HG02763 (cell line): ENCODE data around the gene G6PC2.
A peak's percentile ranks its signal among the peaks of the same experiment; 100 is the strongest.
"Not testable (repeated sequence)": the region's sequence is repeated elsewhere in the genome, so short reads cannot be mapped to it uniquely, and the experiment has no call there.

Source experiments
- ATAC-seq: cut with Tn5 transposase; IDR thresholded peaks from one replicate; pipeline ENCODE4 v1.9.1; 2021; ENCODE audit warnings: mild to moderate bottlenecking, moderate library complexity; ENCODE audit not compliant: unreplicated experiment

Gene G6PC2, protein sequence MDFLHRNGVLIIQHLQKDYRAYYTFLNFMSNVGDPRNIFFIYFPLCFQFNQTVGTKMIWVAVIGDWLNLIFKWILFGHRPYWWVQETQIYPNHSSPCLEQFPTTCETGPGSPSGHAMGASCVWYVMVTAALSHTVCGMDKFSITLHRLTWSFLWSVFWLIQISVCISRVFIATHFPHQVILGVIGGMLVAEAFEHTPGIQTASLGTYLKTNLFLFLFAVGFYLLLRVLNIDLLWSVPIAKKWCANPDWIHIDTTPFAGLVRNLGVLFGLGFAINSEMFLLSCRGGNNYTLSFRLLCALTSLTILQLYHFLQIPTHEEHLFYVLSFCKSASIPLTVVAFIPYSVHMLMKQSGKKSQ

DNA sequence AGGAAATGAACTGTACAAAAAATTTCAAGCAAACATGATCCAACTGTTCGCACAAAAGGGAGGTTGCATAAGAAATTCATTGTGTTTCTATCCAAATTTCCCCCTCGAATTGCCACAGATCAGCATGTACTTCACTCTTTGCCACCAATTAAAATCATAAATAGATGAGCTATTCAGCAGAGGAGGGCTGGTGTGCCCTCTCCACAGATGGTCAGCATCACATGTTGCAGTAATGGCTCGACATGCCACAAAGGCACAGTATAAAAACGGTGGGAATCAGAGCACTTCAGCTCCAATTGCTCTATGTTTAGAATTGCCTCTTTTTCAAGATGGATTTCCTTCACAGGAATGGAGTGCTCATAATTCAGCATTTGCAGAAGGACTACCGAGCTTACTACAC is at the start of gene G6PC2:
TSS of gene G6PC2 (plus strand) at position 289 of the 400 bp plus-strand sequence. CDS start at position 330, 41 bp downstream.
- ATAC-seq: no peak

DNA sequence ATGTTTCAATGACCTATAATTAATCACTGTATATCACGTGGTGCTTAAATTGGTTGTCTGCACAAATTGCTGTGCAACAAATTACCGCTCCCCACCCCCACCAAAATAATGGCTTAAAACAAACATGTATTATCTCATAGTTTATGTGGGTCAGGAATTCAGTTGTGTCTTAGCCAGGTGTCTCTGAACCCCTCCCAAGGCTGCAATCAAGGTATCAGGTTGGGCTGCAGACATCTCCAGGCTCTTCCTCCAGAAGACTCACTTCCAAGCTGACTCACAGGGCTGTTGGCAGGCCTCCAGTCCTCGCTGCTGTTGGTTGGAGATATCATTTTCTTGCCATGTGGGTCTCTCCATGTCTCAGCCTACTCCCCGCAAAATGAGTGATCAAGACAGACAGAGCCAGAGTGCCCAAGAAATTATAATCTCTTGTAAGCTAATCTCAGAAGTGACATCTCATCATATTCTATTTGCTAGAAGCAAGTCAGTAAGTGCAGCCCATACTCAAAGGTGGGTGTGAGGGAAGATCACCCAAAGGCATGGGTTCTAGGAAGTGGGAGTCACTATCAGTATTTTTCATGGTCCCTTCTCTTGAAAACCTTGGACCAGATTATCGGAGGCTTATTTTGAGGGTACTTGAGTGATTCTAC is 49.3 kb upstream of the G6PC2 start:
- no peak for ATAC-seq

DNA sequence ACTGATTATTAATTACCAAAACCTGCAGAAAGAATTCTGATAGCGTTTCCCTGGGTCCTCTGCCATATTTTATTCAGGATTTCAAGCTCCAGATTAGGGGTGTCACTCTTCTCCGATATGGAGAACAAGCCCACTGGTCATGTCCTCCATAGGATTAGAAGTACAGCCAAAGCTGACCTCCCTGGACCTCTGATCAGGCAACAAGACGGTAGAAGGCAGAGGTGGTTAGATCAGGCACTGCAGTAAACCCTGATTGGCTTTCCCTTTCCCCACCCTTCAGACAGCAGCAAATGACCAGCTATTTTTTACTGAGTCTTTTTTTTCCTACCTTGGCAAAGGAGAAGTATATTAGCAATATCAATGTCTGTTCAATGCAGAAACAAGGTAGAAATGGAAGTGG is 48.6 kb upstream of the G6PC2 start:
- no peak for ATAC-seq

DNA sequence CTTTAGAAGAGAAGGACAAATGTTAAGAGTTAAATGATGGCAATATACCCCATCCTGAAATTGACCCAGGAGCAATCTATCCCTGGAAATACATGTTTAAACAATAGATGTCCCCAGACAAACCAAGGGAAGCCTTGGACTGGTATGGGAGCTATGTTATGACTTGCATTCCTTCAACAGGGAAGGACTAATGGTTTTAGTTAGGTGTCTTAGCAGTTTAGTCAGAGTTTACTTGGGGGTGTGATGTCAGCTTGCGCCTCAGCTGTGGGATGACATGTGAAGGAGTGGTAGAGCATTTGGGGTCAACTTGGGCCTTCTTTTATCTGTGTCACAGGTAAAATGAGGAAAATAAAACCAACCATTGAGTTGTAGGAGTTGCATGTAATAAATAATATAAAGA is 47.6 kb upstream of the G6PC2 start:
- no peak for ATAC-seq

DNA sequence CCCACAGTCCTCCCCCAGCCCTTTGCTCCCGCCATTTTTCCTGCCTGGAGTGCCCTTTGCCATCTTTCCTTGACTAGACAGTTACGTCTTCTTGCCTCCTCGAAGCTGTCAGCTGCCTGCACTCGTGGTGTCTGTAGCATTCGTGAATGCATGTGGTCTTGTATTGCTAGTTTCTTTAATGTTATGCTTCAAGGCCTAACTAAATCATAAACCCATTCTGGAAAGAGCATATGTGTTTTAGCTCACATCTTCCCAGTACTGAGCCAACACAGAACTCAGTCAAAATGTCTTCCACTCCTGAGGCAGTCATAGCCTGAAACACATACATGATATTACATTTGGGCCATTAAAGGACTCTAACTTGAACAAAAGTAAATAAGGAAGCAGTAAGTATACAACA is 46.4 kb upstream of the G6PC2 start:
- no peak for ATAC-seq

DNA sequence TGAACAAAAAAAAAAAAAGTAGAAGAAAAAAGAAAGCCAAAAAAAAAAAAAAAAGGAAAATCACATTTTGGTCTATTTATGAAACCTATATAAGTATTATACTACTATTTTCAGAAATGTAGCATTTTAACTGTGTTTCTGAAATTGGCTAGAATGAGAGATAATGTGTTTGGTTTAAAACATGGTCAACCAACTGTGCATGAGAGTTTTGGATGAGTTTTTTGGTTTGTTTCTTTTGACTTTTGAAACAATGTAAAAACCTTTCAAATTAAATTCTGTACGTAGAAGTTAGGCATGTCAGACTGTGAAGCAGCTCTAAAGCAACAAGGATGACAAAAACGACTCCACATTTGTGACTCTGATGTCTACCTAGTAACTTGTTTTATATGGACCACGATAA is 45.5 kb upstream of the G6PC2 start:
- ATAC-seq: no peak

DNA sequence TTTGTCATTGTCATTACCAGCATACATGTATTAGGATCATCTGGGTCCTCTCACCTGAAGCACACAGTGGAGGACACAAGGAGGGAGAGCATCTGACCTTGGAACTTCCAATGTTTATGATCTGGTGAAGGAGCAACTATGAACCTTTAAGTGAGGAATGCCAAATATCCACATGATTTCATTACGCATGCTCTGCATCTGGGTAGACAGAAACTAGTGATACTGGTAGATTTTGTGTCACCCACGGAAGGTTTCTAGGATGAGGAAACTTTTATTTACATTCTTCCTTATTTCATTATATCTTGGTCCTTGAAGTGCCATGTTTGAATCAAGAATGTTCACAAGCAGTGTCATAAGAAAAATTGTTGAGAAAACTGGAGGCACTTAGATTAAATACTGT is 42.9 kb upstream of the G6PC2 start:
- ATAC-seq: no peak

DNA sequence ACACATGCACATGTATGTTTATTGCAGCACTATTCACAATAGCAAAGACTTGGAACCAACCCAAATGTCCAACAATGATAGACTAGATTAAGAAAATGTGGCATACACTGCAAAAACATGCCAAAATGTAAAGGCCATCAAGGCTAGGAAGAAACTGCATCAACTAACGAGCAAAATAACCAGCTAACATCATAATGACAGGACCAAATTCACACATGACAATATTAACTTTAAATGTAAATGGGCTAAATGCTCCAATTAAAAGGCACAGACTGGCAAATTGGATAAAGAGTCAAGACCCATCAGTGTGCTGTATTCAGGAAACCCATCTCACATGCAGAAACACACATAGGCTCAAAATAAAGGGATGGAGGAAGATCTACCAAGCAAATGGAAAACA is 33.9 kb upstream of the G6PC2 start:
- ATAC-seq: not testable (repeated sequence)

DNA sequence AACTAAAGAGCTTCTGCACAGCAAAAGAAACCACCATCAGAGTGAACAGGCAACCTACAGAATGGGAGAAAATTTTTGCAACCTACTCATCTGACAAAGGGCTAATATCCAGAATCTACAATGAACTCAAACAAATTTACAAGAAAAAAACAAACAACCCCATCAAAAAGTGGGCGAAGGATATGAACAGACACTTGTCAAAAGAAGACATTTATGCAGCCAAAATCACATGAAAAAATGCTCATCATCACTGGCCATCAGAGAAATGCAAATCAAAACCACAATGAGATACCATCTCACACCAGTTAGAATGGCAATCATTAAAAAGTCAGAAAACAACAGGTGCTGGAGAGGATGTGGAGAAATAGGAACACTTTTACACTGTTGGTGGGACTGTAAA is 30.7 kb upstream of the G6PC2 start:
- not testable (repeated sequence) for ATAC-seq

DNA sequence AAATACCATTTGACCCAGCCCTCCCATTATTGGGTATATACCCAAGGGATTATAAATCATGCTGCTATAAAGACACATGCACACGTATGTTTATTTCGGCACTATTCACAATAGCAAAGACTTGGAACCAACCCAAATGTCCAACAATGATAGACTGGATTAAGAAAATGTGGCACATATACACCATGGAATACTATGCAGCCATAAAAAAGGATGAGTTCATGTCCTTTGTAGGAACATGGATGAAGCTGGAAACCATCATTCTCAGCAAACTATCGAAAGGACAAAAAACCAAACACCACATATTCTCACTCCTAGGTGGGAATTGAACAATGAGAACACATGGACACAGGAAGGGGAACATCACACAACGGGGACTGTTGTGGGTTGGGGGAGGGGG is 30.3 kb upstream of the G6PC2 start:
- ATAC-seq: not testable (repeated sequence)

DNA sequence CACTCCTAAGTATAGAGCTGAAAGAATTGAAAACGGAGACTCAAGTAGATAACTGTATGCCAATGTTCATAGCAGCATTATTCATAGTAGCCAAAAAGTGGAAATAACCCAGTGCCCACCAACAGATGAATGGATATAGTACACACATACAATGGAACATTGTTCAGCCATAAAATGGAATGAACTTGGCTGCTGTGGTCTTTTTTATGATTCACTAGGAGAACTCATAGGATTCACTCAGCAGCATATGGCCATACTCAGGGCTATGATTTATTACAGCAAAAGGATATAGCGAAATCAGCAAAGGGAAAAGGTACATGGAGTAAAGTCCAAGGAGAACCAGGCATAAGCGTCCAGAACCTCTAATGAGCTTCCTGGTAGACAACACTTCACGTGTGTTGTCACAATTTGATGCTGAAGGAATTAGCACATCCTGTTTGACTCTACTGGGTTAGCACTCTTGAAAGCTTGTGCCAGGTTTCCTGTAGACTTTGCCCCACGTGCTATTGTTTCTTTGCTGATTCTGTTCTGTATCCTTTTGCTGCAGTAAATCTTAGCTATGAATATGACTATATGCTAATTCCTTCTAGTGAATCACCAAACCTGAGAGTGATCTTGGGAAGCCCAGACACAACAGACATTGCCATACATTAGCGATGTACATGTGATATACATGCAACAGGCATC is 26.6 kb upstream of the G6PC2 start:
- no peak for ATAC-seq

DNA sequence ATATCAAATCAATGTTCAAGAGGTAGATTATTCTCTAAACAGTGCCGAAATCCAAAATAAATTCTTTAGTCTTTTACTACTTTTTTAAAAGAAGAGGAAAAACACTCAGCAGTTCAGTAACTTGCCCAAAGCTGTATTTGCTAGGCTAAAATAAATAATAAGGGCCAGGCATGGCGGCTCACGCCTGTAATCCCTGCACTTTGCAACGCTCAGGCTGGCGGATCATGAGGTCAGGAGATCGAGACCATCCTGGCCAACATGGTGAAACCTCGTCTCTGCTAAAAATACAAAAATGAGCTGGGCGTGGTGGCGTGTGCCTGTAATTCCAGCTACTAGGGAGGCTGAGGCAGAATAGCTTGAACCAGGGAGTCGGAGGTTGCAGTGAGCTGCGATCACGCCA is 18.9 kb upstream of the G6PC2 start:
- not testable (repeated sequence) for ATAC-seq

DNA sequence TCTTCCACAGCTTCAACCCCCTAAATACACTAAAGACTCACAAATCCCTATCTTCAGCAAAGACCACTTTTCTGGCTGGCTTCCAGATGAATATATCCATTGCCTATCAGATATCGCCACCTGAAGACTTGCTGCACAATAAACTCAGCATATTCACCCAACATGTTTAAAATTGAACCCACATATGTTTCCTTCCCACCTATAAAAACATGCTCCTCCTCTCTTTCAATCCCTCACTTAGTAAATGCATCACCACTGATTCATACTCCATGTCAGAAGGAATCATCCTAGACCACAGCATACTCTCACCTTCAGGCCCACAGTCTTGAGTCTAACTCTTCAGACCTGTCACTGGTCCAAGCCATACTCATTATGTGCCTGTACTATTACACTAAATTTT is 16.1 kb upstream of the G6PC2 start:
- ATAC-seq: no peak

DNA sequence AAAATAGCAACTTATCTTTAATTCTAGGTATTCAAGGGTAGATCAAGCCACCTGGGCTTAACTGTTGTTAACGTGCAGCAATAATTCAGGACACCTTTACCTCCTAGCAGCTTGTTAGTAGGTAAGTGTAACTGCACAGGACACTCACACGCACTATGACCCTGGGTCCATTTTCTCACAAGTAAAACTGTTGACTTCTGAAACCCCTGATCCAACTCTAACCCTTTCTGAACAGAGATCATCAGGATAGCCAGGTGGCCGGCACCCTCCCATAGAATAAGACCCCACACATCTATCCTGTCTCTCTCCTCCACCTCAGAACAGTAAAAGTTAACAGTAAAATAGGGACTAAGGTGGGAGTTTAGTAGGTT is 11.5 kb upstream of the G6PC2 start:
- no peak for ATAC-seq

DNA sequence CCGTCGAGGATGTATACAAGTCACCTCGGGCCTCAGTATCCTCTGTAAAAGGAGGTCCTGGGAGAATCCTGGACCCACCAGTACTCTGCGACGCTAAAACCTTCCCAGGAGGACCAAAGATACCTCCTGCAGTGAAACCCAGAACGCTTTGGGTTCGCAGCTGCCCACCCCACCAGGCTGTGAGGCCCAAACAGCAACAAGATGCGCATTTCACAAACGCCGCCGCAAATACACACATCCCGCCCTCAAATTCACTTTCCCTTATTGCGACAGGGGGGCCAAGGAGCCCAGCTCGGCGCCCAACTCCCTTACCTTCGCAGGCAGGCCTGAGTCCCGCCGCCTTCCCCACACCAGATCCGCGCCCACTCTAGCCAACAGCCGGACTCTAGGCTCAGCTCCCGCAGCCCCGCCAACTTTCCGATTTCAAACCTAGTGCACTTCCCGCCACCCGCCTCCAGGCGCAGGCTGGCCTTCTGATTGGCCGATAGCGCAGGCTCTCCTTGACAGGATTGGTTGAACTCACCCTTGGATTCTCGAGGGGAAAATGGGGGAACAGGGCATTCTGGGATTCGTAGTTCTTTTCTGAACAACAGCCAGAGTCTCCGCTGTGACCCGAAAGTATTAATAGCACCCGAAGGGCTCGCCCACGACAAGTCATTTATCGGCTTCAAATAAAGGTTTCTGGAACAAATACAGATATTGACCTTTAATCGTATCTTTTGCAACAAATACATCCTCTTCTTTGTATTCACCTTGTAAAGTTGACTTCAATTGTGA is 10.9 kb upstream of the G6PC2 start, which contains the start of gene SPC25:
TSS of gene SPC25 (minus strand) at position 425 of the 777 bp plus-strand sequence. CDS start 911 bp downstream, outside the sequence.
- ATAC-seq: peak; percentile 100

DNA sequence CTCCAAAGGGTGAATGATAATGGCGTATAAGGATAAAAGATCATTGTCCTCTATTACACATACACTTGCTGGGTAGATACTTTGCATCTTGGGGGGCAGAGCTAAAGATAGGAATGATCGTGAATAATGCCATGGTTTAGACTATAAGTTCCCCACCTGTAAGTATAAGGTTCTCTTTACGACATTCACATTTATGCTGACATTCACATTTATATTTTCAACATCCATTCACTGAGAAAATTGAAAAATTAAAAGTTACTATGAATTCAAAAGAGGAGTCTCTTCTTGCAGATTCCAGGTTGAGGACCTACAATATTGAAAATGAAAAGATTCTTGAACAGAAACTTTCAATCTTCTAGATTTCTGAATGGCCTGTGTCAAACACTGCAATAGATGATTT is 8.8 kb upstream of the G6PC2 start:
- ATAC-seq: no peak

DNA sequence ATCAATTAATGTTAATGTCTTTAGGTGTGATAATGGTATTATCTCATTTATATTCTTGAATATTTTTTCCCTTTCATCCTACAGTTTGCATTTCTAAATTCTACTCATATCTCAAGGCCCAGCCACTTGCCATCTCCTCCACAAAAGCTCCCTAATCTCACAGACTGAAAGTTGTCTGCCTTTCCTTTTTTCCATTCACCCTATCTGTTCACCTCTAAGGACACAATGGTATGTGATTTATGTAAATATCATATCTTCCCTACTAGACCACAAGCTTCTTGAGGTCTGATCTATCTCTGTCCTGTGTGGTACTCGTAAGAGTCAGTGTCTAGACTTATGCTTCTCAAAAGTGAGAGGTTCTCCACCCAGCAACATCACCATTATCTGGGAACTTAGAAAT is 7.0 kb upstream of the G6PC2 start:
- no peak for ATAC-seq

DNA sequence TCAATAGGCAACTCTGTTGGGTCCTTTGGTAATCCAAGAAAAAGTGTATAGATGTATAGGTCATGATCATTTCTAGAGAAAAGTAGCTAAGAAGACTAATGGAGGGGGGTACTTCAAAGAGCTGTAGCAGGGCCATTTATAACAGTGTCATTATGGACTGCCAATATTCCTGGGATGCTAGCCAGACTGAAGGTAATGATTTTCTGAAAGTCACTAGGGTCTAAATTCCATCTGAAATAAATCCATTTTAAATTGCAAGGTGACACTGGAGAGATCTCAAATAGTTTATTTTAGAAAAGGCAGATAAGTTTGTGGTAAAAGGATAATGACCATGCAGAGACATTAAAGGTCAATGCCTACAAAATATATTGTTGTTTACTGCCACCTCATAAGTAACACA is 6.4 kb upstream of the G6PC2 start:
- ATAC-seq: no peak

DNA sequence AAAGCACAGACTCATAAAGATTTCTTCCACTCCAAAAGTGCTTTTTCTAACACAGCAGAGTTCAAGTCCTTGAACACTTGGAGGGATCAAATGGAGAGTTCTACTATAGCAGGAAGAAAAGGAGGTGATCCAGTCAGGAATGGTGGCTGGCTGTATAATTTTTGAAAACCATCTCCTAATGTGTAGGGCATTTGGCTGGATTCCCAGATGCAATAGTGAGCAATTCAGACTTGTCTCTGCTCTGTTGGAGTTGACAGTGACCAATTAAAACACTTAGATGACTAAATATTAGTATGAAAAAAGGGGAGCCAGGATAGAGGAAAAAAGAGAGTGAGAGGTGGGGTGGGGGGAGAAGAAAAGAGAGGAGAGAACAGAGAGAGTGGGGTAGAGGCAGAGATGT is 5.3 kb upstream of the G6PC2 start:
- no peak for ATAC-seq

DNA sequence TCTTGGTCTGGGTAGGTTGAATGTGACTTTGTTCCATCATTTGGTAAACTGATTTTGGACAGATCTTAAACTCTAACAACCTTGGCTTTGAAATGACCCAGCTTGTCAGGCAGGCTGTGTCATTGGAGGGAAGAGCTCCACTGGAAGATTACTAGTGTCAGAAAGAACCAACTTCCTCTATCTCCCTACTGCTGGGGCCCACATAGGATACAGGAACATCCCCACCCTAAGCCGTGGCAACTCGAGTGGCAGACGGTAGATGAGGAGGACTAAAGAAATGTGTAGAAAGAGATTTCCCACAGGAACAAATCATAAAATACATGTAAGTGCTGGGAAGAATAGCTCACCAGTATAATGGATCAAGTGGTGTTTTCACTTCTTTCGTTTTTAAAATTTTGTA is 4.3 kb upstream of the G6PC2 start:
- no peak for ATAC-seq

DNA sequence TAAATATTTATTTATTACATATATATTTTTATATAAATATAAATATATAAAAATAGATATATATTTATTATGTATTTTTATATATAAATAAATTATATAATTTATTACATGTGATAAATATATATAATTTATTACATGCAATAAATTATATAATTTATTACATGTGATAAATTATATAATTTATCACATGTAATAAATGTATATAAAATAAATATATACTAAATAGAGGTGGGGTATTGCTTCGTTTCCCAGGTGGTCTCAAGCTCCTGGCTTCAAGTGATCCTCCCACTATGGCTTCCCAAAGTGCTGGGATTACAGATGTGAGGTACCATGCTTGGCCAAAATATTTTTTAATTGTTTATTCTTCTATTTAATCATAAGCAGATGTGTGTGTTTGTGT is 3.6 kb upstream of the G6PC2 start:
- no peak for ATAC-seq
